ENCODE data around the gene CALCB.

Gene CALCB

GRCh38 chr11:15109602-15110001, 36.2 kb downstream of the CALCB start:
- H3K27me3 ChIP-seq (ENCODE audit: control insufficient read depth, low read length): no peaks in the 10 kb centered on the region
- TF ChIP-seq EZH2phosphoT487 (IDR thresholded peaks at IDR 0.05; ENCODE audit: borderline replicate concordance, low read length) (no peak), CTCF (IDR thresholded peaks at IDR 0.05; ENCODE audit: low read depth, low read length, poor library complexity, severe bottlenecking) (no peak)
- 0 out of 2 replicates have a peak, but pooled peaks cover 5% of the 10 kb centered on the region for H3F3A ChIP-seq (ENCODE audit: control insufficient read depth, insufficient read depth)
- no peak overlapping the region for H3K4me2 ChIP-seq (ENCODE audit: low read length)
- H3K9me3 ChIP-seq (ENCODE audit: control insufficient read depth, insufficient read depth, low read length): no peaks in the 10 kb centered on the region
- no peak overlapping the region for H3K27ac ChIP-seq (ENCODE audit: low read depth, low read length)
- no peaks in the 10 kb centered on the region for H4K20me1 ChIP-seq (ENCODE audit: control insufficient read depth, insufficient read depth, low read depth, low read length)
- H3K9me2 ChIP-seq (replicated peaks; ENCODE audit: control insufficient read depth, low read length): no peaks in the 10 kb centered on the region
- peaks cover 26% of the 10 kb centered on the region for H3K4me1 ChIP-seq (ENCODE audit: control insufficient read depth, low read length)
- no peaks in the 10 kb centered on the region for H3K79me2 ChIP-seq (ENCODE audit: control insufficient read depth, low read length)
- no peaks in the 10 kb centered on the region for H3K36me3 ChIP-seq (ENCODE audit: control insufficient read depth, low read length)
- H3K4me3 ChIP-seq (ENCODE audit: low read length): no peak overlapping the region

- no peaks in the 10 kb centered on the region for H3K27me3 ChIP-seq (ENCODE audit: control insufficient read depth, low read length)
- no peak overlapping the region for H3K4me3 ChIP-seq (ENCODE audit: low read length)
- TF ChIP-seq CTCF (IDR thresholded peaks at IDR 0.05; ENCODE audit: low read depth, low read length, poor library complexity, severe bottlenecking) (no peak), EZH2phosphoT487 (IDR thresholded peaks at IDR 0.05; ENCODE audit: borderline replicate concordance, low read length) (no peak)
- H3K36me3 ChIP-seq (ENCODE audit: control insufficient read depth, low read length): no peaks in the 10 kb centered on the region
- H3K4me1 ChIP-seq (ENCODE audit: control insufficient read depth, low read length): peaks cover 26% of the 10 kb centered on the region
- no peak overlapping the region for H3K27ac ChIP-seq (ENCODE audit: low read depth, low read length)
- no peak overlapping the region for H3K4me2 ChIP-seq (ENCODE audit: low read length)
- H4K20me1 ChIP-seq (ENCODE audit: control insufficient read depth, insufficient read depth, low read depth, low read length): no peaks in the 10 kb centered on the region
- no peaks in the 10 kb centered on the region for H3K9me2 ChIP-seq (replicated peaks; ENCODE audit: control insufficient read depth, low read length)
- 0 out of 2 replicates have a peak, but pooled peaks cover 5% of the 10 kb centered on the region for H3F3A ChIP-seq (ENCODE audit: control insufficient read depth, insufficient read depth)
- H3K9me3 ChIP-seq (ENCODE audit: control insufficient read depth, insufficient read depth, low read length): no peaks in the 10 kb centered on the region
- H3K79me2 ChIP-seq (ENCODE audit: control insufficient read depth, low read length): no peaks in the 10 kb centered on the region
Measured at GRCh38 chr11:15111215-15111614, 37.8 kb downstream of the CALCB start.

GRCh38 chr11:15112131-15112541, 38.7 kb downstream of the CALCB start:
- Histone ChIP-seq H3K79me2 (ENCODE audit: control insufficient read depth, low read length) (no peaks in the 10 kb centered on the region), H3K9me3 (ENCODE audit: control insufficient read depth, insufficient read depth, low read length) (no peaks in the 10 kb centered on the region), H3K4me2 (ENCODE audit: low read length) (no peak overlapping the region), H3F3A (ENCODE audit: control insufficient read depth, insufficient read depth) (0 out of 2 replicates have a peak, but pooled peaks cover 5% of the 10 kb centered on the region), H3K27me3 (ENCODE audit: control insufficient read depth, low read length) (no peaks in the 10 kb centered on the region), H3K4me3 (ENCODE audit: low read length) (no peak overlapping the region), H3K27ac (ENCODE audit: low read depth, low read length) (no peak overlapping the region), H3K9me2 (replicated peaks; ENCODE audit: control insufficient read depth, low read length) (no peaks in the 10 kb centered on the region), H3K36me3 (ENCODE audit: control insufficient read depth, low read length) (no peaks in the 10 kb centered on the region), H3K4me1 (ENCODE audit: control insufficient read depth, low read length) (peaks cover 26% of the 10 kb centered on the region), H4K20me1 (ENCODE audit: control insufficient read depth, insufficient read depth, low read depth, low read length) (no peaks in the 10 kb centered on the region)
- no peak for TF ChIP-seq CTCF (IDR thresholded peaks at IDR 0.05; ENCODE audit: low read depth, low read length, poor library complexity, severe bottlenecking)
- no peak for TF ChIP-seq EZH2phosphoT487 (IDR thresholded peaks at IDR 0.05; ENCODE audit: borderline replicate concordance, low read length)

All from DOHH2 (cell line).